Ovary (tissue), 3 donors: Measurements from ENCODE around the gene CELF2.

Source experiments
- CTCF ChIP-seq, 3 donors: fragments of 450-650 bp in 2 of 3; fragments of 200-600 bp in 1 of 3; IDR thresholded peaks; one replicate each; pipeline versions ENCODE4 v1.5.1 to v1.8.0; 2016 to 2022; ENCODE audit warnings: antibody characterized with exemption in 3 of 3, mild to moderate bottlenecking in 1 of 3
- POLR2A ChIP-seq: fragments of 450-650 bp; IDR thresholded peaks from one replicate; pipeline ENCODE4 v1.6.1; 2017; ENCODE audit warnings: antibody characterized with exemption, mild to moderate bottlenecking, moderate library complexity
- donor health status: DM: no; HTN: no; CAD: no.

- TF ChIP-seq CTCF (IDR thresholded peaks at IDR 0.05) (no peak), POLR2A (no peak)
Measured at GRCh38 chr10:11018855-11019631, 1.4 kb downstream of the CELF2 start.
